GM23338 (cell line): ENCODE results near the gene OSGIN1. TPM values are rescaled to one million over a fixed set of nuclear protein-coding genes. Genes with fewer than 3 reads are reported as not detected.

Experiments
- ATAC-seq: fragments of 200-7000 bp; cut with Tn5 transposase; 3 replicates; pipeline ENCODE4 v1.9.1; 2020
- DNase-seq: peaks from one replicate; pipeline ENCODE4 v3.0.0-alpha.2; 2015; ENCODE audit warnings: low spot score
- H2AFZ ChIP-seq: fragments of 200-600 bp; sonication (generic); 2 replicates; pipeline ENCODE4 v1.8.0; 2016; ENCODE audit warnings: antibody characterized with exemption, mild to moderate bottlenecking, moderate library complexity
- H3F3A ChIP-seq: fragments of 200-600 bp; sonication (generic); replicated peaks from 2 replicates; pipeline ENCODE4 v1.8.0; 2017; ENCODE audit warnings: antibody characterized with exemption, mixed run types, low read depth
- H3K27ac ChIP-seq: fragments of 200-600 bp; sonication (generic); 2 replicates; pipeline ENCODE4 v1.6.1; 2016; ENCODE audit warnings: low read depth
- H3K27me3 ChIP-seq: fragments of 200-600 bp; sonication (generic); 2 replicates; pipeline ENCODE4 v1.8.0; 2016; ENCODE audit warnings: mild to moderate bottlenecking, mixed run types, moderate library complexity; ENCODE audit not compliant: insufficient read depth
- H3K36me3 ChIP-seq: fragments of 200-600 bp; sonication (generic); 2 replicates; pipeline ENCODE4 v1.8.0; 2016; ENCODE audit warnings: mild to moderate bottlenecking; ENCODE audit not compliant: insufficient read depth
- H3K4me1 ChIP-seq: fragments of 200-600 bp; sonication (generic); 2 replicates; pipeline ENCODE4 v1.8.0; 2016; ENCODE audit warnings: mild to moderate bottlenecking, moderate library complexity; ENCODE audit not compliant: insufficient read depth
- H3K4me2 ChIP-seq: fragments of 200-600 bp; sonication (generic); 2 replicates; pipeline ENCODE4 v1.7.1; 2017; ENCODE audit warnings: mixed run types
- H3K4me3 ChIP-seq: fragments of 200-600 bp; sonication (generic); 2 replicates; pipeline ENCODE4 v1.6.1; 2016; ENCODE audit warnings: mixed run types
- H3K79me2 ChIP-seq: fragments of 200-600 bp; sonication (generic); replicated peaks from 2 replicates; pipeline ENCODE4 v1.8.0; 2017; ENCODE audit warnings: mild to moderate bottlenecking; ENCODE audit not compliant: insufficient read depth
- H3K9me2 ChIP-seq: fragments of 200-600 bp; sonication (generic); 2 replicates; pipeline ENCODE4 v1.8.0; 2017; ENCODE audit not compliant: insufficient read depth
- H4K20me1 ChIP-seq: fragments of 200-600 bp; sonication (generic); replicated peaks from 2 replicates; pipeline ENCODE4 v1.8.0; 2017; ENCODE audit warnings: mild to moderate bottlenecking; ENCODE audit not compliant: insufficient read depth
- H3K27ac Mint-ChIP-seq: 2 replicates; pipeline ENCODE4 v1.8.0; 2020; ENCODE audit warnings: inconsistent platforms, mild to moderate bottlenecking, moderate library complexity, mixed read lengths
- H3K27me3 Mint-ChIP-seq: 3 replicates; pipeline ENCODE4 v1.8.0; 2022; ENCODE audit warnings: low read depth, mild to moderate bottlenecking, moderate library complexity, mixed read lengths, inconsistent platforms; ENCODE audit not compliant: insufficient read depth, poor library complexity
- H3K36me3 Mint-ChIP-seq: 3 replicates; pipeline ENCODE4 v1.8.0; 2021; ENCODE audit warnings: low read depth, mild to moderate bottlenecking, inconsistent platforms, moderate library complexity, mixed read lengths
- H3K4me1 Mint-ChIP-seq: 3 replicates; pipeline ENCODE4 v1.8.0; 2020; ENCODE audit warnings: mild to moderate bottlenecking, inconsistent platforms, mixed read lengths
- H3K4me3 Mint-ChIP-seq: 3 replicates; pipeline ENCODE4 v1.8.0; 2021; ENCODE audit warnings: moderate library complexity, mild to moderate bottlenecking, inconsistent platforms, mixed read lengths
- H3K9me3 Mint-ChIP-seq: 3 replicates; pipeline ENCODE4 v1.8.0; 2020; ENCODE audit warnings: moderate library complexity, mild to moderate bottlenecking, inconsistent platforms, mixed read lengths
- CREB1 ChIP-seq: fragments of 250-450 bp; sonication (Bioruptor Pico); IDR thresholded peaks from 2 replicates; pipeline ENCODE4 v1.5.0; 2020; ENCODE audit warnings: low read depth, mild to moderate bottlenecking, moderate library complexity
- CTCF ChIP-seq, 2 experiments: fragments of 200-600 bp in 1 of 2; sonication (generic) in 1 of 2; conservative IDR thresholded peaks; 2 replicates each; pipeline versions ENCODE4 v1.5.1 to v1.6.1; 2016 to 2017; ENCODE audit warnings: antibody characterized with exemption in 2 of 2, low read depth in 2 of 2, mild to moderate bottlenecking in 2 of 2, moderate library complexity in 1 of 2
- ETS1 ChIP-seq: IDR thresholded peaks from 2 replicates; pipeline ENCODE4 v1.6.1; 2016; ENCODE audit warnings: antibody characterized with exemption
- EZH2 ChIP-seq: fragments of 200-600 bp; sonication (generic); IDR thresholded peaks from one replicate; pipeline ENCODE4 v1.8.0; 2017; ENCODE audit warnings: antibody characterized with exemption, mild to moderate bottlenecking, low read depth; ENCODE audit not compliant: unreplicated experiment
- EZH2phosphoT487 ChIP-seq: fragments of 200-600 bp; sonication (generic); IDR thresholded peaks from one replicate; pipeline ENCODE4 v1.8.1; 2018; ENCODE audit warnings: antibody characterized with exemption; ENCODE audit not compliant: unreplicated experiment
- JUNB ChIP-seq: IDR thresholded peaks from one replicate; pipeline ENCODE4 v1.6.1; 2016; ENCODE audit warnings: antibody characterized with exemption; ENCODE audit not compliant: unreplicated experiment
- NANOG ChIP-seq: IDR thresholded peaks from 2 replicates; pipeline ENCODE4 v1.6.1; 2016; ENCODE audit warnings: antibody characterized with exemption, borderline replicate concordance
- POLR2AphosphoS5 ChIP-seq: IDR thresholded peaks from 2 replicates; pipeline ENCODE4 v1.6.1; 2016; ENCODE audit warnings: antibody characterized with exemption, low read depth
- REST ChIP-seq: IDR thresholded peaks from one replicate; pipeline ENCODE4 v1.6.1; 2018; ENCODE audit warnings: antibody characterized with exemption; ENCODE audit not compliant: unreplicated experiment
- STAT1 ChIP-seq: IDR thresholded peaks from one replicate; pipeline ENCODE4 v1.6.1; 2016; ENCODE audit warnings: antibody characterized with exemption; ENCODE audit not compliant: unreplicated experiment
- ZNF114 ChIP-seq: fragments of 250-450 bp; sonication (Bioruptor Pico); IDR thresholded peaks from 2 replicates; pipeline ENCODE4 v1.5.0; 2020; ENCODE audit warnings: mild to moderate bottlenecking, moderate library complexity
- ZNF331 ChIP-seq: fragments of 250-450 bp; sonication (Bioruptor Pico); IDR thresholded peaks from 2 replicates; pipeline ENCODE4 v1.5.0; 2020; ENCODE audit warnings: low read depth, mild to moderate bottlenecking, moderate library complexity
- ZNF462 ChIP-seq: fragments of 250-450 bp; sonication (Bioruptor Pico); IDR thresholded peaks from 2 replicates; pipeline ENCODE4 v1.5.0; 2020; ENCODE audit warnings: mild to moderate bottlenecking, moderate library complexity
- polyA plus RNA-seq: library from polyadenylated mRNA; unstranded; fragments of >200 nt; fragmentation: Nextera tagmentation; extraction: Ambion mirVana; gene quantifications from 2 replicates; pipeline ENCODE4 v1.2.1, GENCODE V29; 2016
- total RNA-seq: library from RNA; depleted of rRNA; stranded (reverse); fragments of >200 nt; shearing (Covaris generic); gene quantifications from 2 replicates; pipeline ENCODE4 v1.2.3, GENCODE V29; 2014

The OSGIN1 gene
- total and polyA plus RNA-seq, 2 experiments from 2014 or later = 0.32 to 1.6 TPM

- Histone ChIP-seq H3K4me2 (no peak overlapping the region), H3K9me2 (no peaks in the 10 kb centered on the region), H3K36me3 (no peaks in the 10 kb centered on the region), H3F3A (no peaks in the 10 kb centered on the region), H3K4me1 (peaks cover 3% of the 10 kb centered on the region; the same call in 1 of the 2 replicates), H3K4me3 (no peak overlapping the region), H3K79me2 (no peaks in the 10 kb centered on the region), H3K27ac (no peak overlapping the region), H4K20me1 (no peaks in the 10 kb centered on the region), H3K27me3 (no peaks in the 10 kb centered on the region), H2AFZ (no peak overlapping the region)
- H3K4me3 Mint-ChIP-seq = no peak overlapping the region
- H3K36me3 Mint-ChIP-seq = no peaks in the 10 kb centered on the region
- no peaks in the 10 kb centered on the region for H3K9me3 Mint-ChIP-seq
- H3K4me1 Mint-ChIP-seq = peaks cover 18% of the 10 kb centered on the region
- ATAC-seq = no peak
- H3K27ac Mint-ChIP-seq = no peak overlapping the region
- TF ChIP-seq ZNF331 (CRISPR knock-in tag) (no peak), ZNF462 (CRISPR knock-in tag) (no peak), EZH2phosphoT487 (no peak), CTCF (conservative IDR thresholded peaks at IDR 0.05; ENCODE audit: low read depth in 2 of 2) (no peak), EZH2 (no peak), STAT1 (no peak), JUNB (no peak), REST (no peak), CREB1 (CRISPR knock-in tag) (no peak), ZNF114 (CRISPR knock-in tag) (no peak), NANOG (no peak), ETS1 (no peak), POLR2AphosphoS5 (no peak)
- no peak for DNase-seq
- H3K27me3 Mint-ChIP-seq = peaks cover 18% of the 10 kb centered on the region
These were observed 41.7 kb downstream of the OSGIN1 start for GRCh38 chr16:83994703-83995102.
